RPMI7951 (cell line): ENCODE measurements around the gene GRID1. TPM values are rescaled to one million over a fixed set of nuclear protein-coding genes. Genes with fewer than 3 reads are reported as not detected.
A peak's percentile ranks its signal among the peaks of the same experiment; 100 is the strongest.

Experiments
- DNase-seq: peaks from one replicate; pipeline ENCODE4 v3.0.0-alpha.2; 2012; ENCODE audit warnings: low read depth
- total RNA-seq: library from RNA; depleted of rRNA; stranded (reverse); fragments of >200 nt; shearing (Covaris generic); gene quantifications from 2 replicates; pipeline ENCODE4 v1.2.3, GENCODE V29; 2014

Gene GRID1
- total RNA-seq, 1 experiment from 2014 or later: not detected

GRCh38 chr10:85620807-85621206 is 745.8 kb downstream of the GRID1 start:
- DNase-seq: no peak

GRCh38 chr10:85619832-85620231 is 746.8 kb downstream of the GRID1 start:
- no peak for DNase-seq

GRCh38 chr10:85618841-85619240 is 747.8 kb downstream of the GRID1 start:
- no peak for DNase-seq

- no peak for DNase-seq
These were observed 748.6 kb downstream of the GRID1 start for GRCh38 chr10:85617751-85618546.

GRCh38 chr10:85615556-85615955 is 751.0 kb downstream of the GRID1 start:
- no peak for DNase-seq

GRCh38 chr10:85614981-85615380 is 751.6 kb downstream of the GRID1 start:
- peak; percentile 3 for DNase-seq

GRCh38 chr10:85614566-85614965 is 752.0 kb downstream of the GRID1 start:
- DNase-seq: no peak

- DNase-seq: no peak
These were observed 753.2 kb downstream of the GRID1 start for GRCh38 chr10:85613391-85613790.

GRCh38 chr10:85612833-85613232 is 753.8 kb downstream of the GRID1 start:
- no peak for DNase-seq

GRCh38 chr10:85612378-85612775 is 754.2 kb downstream of the GRID1 start:
- DNase-seq: no peak

GRCh38 chr10:85611746-85612377 is 754.7 kb downstream of the GRID1 start:
- DNase-seq: no peak

GRCh38 chr10:85611093-85611740 is 755.4 kb downstream of the GRID1 start:
- DNase-seq: no peak

- DNase-seq: no peak
These were observed 756.1 kb downstream of the GRID1 start for GRCh38 chr10:85610381-85611092.

GRCh38 chr10:85609509-85609908 is 757.1 kb downstream of the GRID1 start:
- no peak for DNase-seq

GRCh38 chr10:85608706-85609105 is 757.9 kb downstream of the GRID1 start:
- DNase-seq: no peak

- DNase-seq: no peak
These were observed 759.4 kb downstream of the GRID1 start for GRCh38 chr10:85607043-85607695.

- DNase-seq: no peak
These were observed 760.2 kb downstream of the GRID1 start for GRCh38 chr10:85606401-85606800.

- DNase-seq: no peak
These were observed 761.7 kb downstream of the GRID1 start for GRCh38 chr10:85604884-85605283.

GRCh38 chr10:85604136-85604725 is 762.4 kb downstream of the GRID1 start:
- no peak for DNase-seq

- no peak for DNase-seq
These were observed 763.2 kb downstream of the GRID1 start for GRCh38 chr10:85603151-85603940.
